Pancreas (tissue), 10 donors: Measurements from ENCODE around the gene PAMR1. TPM values are rescaled to one million over a fixed set of nuclear protein-coding genes. Genes with fewer than 3 reads are reported as not detected.

Source experiments
- ATAC-seq, 4 donors: fragments of 200-7000 bp; cut with Tn5 transposase; one replicate each; pipeline versions ENCODE4 v1.8.0 to v1.9.1; 2020; ENCODE audit warnings: mild to moderate bottlenecking in 4 of 4, moderate library complexity in 4 of 4
- DNase-seq, 6 donors: peaks; one replicate each; pipeline ENCODE4 v3.0.0-alpha.2; 2020
- FAIRE-seq: peaks from 2 replicates; lab custom pipeline; 2012; peaks lifted over from hg19 to GRCh38; lab: Jason Lieb, UNC
- H3K27ac ChIP-seq, 4 donors: fragments of 200-600 bp; sonication (generic); 1 replicate in 3 of 4; 2 replicates in 1 of 4; pipeline versions ENCODE4 v1.5.0 to v1.8.0; 2020
- H3K27me3 ChIP-seq, 4 donors: fragments of 200-600 bp; one replicate each; pipeline ENCODE4 v1.8.0; 2021
- H3K36me3 ChIP-seq, 3 donors: fragments of 200-600 bp; sonication (generic) in 1 of 3; one replicate each; pipeline versions ENCODE4 v1.5.0 to v1.8.0; 2020 to 2021
- H3K4me1 ChIP-seq, 3 donors: fragments of 200-600 bp; one replicate each; pipeline ENCODE4 v1.8.0; 2021
- H3K4me3 ChIP-seq, 4 donors: fragments of 200-600 bp; sonication (generic) in 2 of 4; one replicate each; pipeline versions ENCODE4 v1.5.0 to v1.8.0; 2020 to 2021
- H3K9me3 ChIP-seq, 4 donors: fragments of 200-600 bp; one replicate each; pipeline ENCODE4 v1.8.0; 2021
- CTCF ChIP-seq, 4 donors: fragments of 200-600 bp; sonication (generic) in 3 of 4; IDR thresholded peaks; one replicate each; pipeline versions ENCODE4 v1.5.0 to v1.8.0; 2021; ENCODE audit warnings: antibody characterized with exemption in 4 of 4
- WGBS, 2 donors: extraction: QIAGEN DNeasy Blood & Tissue Kit; methylation state at CpG; one replicate each; pipeline ENCODE4 v1.1.7; 2013; 5-methylcytosine and 5-hydroxymethylcytosine counted together
- intact Hi-C, 3 donors: fragments of 100-400 bp; cut with DNase I; formaldehyde crosslinking; loops; one replicate each; pipeline versions ENCODE4 v1.11.1 to v1.14.2; 2022
- polyA plus RNA-seq, 2 donors: library from polyadenylated mRNA; stranded (reverse); fragments of 200-250 nt; gene quantifications; one replicate each; pipeline ENCODE4 v1.2.3, GENCODE V29; 2013
- total RNA-seq, 6 donors: library from RNA; stranded (reverse); fragmentation: NEBNext Ultra II Directional in 4 of 6; extraction: Animal tissue kit (Norgen Biotek cat#: 25700) in 4 of 6; gene quantifications; one replicate each; pipeline versions ENCODE4 v1.2.1 to v1.2.4, GENCODE V29; 2021 to 2023
- donor health status: healthy with polysubstance abuse.
- donor health status: DM: no; HTN: no; CAD: no; lungs with moderate emphysema.
- donor health status: DM: no; HTN: no; CAD: no.
- donor health status: control.
- donor health status: control.
- donor health status: Bipolar disorder and iron deficiency.
- donor health status: DM: yes; HTN: yes; CAD: no.
- donor health status: DM: no; HTN: no; CAD: no.
- donor health status: DM: no; HTN: no; CAD: no.
- donor health status: DM: yes; HTN: yes; CAD: no.

PAMR1 gene
- total and polyA plus RNA-seq, 8 donors, result 0.42 to 4.8 (median 1.3) TPM

GRCh38 chr11:35494957-35495490 lies 30.4 kb downstream of the PAMR1 start:
- Histone ChIP-seq H3K9me3 (no peaks in the 10 kb centered on the region), H3K27ac (no peak overlapping the region), H3K27me3 (no peaks in the 10 kb centered on the region), H3K36me3 (no peaks in the 10 kb centered on the region), H3K4me3 (no peak overlapping the region), H3K4me1 (no peaks in the 10 kb centered on the region)
- WGBS, 2 donors, result 92 to 94% methylated on average over 5 of the region's 5 CpGs
- intact Hi-C loops, result no loop called here
- DNase-seq (no peak), FAIRE-seq (no peak), ATAC-seq (no peak)
- TF ChIP-seq CTCF (IDR thresholded peaks at IDR 0.05), result no peak

DNA sequence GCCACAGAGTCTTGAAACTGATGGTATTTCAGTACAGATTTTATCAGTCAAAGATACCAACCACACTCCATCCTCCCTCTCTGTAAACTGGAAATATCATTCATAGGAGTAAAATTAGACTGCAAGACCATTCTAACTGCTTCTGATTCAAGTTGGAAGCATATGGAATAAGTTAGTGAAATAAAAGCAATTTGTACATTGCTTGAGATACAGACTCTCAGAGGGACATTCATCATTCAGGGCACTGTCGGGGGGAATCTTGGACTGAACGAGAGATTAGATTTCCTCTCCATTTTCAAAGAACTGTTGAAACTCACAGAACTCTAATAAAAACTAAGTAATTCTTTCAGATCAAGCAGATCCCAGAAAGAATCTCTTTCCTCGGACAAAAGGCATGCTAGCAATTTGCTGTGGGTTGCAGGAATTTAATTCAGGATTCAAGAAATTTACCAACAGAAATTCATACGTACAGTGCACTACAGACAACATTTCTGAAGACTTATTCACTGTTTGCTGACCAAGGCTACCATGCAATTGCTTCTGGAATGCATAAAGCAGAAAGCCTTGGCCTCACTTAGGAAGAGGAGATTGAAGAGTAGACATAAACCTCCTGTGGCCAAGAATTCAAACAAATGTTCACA lies 34.1 kb downstream of the PAMR1 start:
- TF ChIP-seq CTCF (IDR thresholded peaks at IDR 0.05), result no peak
- FAIRE-seq (no peak), DNase-seq (no peak), ATAC-seq (peak in 1 of 4 donors; percentile 15)
- Histone ChIP-seq H3K27ac (no peak overlapping the region), H3K4me1 (peaks cover 0 to 4% (median 0%) of the 10 kb centered on the region in 3 donors), H3K36me3 (no peaks in the 10 kb centered on the region), H3K4me3 (no peak overlapping the region), H3K9me3 (no peaks in the 10 kb centered on the region), H3K27me3 (no peaks in the 10 kb centered on the region)
- WGBS, 2 donors, result 79 to 86% methylated on average over 4 of the region's 4 CpGs
- intact Hi-C loops, result no loop called here

DNA sequence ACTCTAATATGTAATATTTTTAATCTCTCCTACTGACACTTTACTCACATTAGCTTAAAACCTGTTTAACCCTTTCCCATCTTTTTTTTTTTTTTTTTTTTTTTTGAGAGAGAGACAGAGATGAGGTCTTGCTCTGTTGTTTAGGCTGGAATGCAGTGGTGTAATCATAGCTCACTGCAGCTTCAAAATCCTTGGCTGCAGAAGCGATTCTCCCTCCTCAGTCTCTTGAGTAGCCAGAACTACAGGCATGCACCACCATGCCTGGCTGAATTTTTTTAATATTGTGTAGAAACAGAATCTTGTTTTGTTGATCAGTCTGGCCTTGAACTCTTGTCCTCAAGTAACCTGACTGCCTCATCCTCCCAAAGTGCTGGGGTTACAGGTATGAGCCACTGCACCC lies 37.3 kb downstream of the PAMR1 start:
- Histone ChIP-seq H3K36me3 (no peaks in the 10 kb centered on the region), H3K4me1 (peaks cover 5 to 10% (median 6%) of the 10 kb centered on the region in 3 donors), H3K9me3 (no peaks in the 10 kb centered on the region), H3K4me3 (no peak overlapping the region), H3K27ac (no peak overlapping the region), H3K27me3 (no peaks in the 10 kb centered on the region)
- ATAC-seq (no peak), FAIRE-seq (no peak), DNase-seq (no peak)
- 60 to 67% methylated on average over 1 of the region's 1 CpG for WGBS, 2 donors
- TF ChIP-seq CTCF (IDR thresholded peaks at IDR 0.05), result no peak
- intact Hi-C loops, result no loop called here

DNA sequence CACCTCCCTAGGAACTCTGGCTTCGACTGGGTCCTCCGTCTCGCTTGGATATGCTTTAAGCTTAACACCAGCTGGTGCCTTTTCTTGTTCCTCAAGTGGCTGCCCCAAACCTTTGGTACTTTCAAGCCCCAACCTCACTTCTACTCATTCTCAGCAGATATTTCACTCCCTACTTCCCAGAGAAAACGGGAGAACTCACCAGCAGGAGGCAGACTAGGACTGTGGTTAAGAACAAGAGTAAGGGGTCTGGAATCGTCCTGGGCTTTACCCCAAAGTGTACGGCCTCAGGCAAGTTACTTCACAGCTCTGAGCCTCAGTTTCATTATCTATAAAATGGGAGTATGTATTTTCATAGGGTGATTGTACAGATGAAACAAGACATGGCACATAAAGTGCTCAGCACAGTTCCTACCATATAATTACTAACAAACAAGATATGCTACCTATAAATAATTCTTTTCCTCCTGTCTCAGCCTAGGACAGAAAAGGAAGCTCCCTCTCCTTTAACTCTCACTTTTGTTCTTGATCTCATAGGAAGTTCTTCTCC lies 37.8 kb downstream of the PAMR1 start:
- WGBS, 2 donors, result 17 to 30% methylated on average over 6 of the region's 6 CpGs
- peaks cover 5 to 10% (median 6%) of the 10 kb centered on the region in 3 donors for H3K4me1 ChIP-seq
- FAIRE-seq (no peak), DNase-seq (peak in 3 of 6 donors; percentile 18 to 23 (median 19)), ATAC-seq (peak; percentile 24 to 55 (median 50))
- H3K36me3 ChIP-seq, result no peaks in the 10 kb centered on the region
- no peaks in the 10 kb centered on the region for H3K27me3 ChIP-seq
- no peak overlapping the region for H3K4me3 ChIP-seq
- H3K27ac ChIP-seq, result no peak overlapping the region
- intact Hi-C loops, result no loop called here
- TF ChIP-seq CTCF (IDR thresholded peaks at IDR 0.05), result no peak
- no peaks in the 10 kb centered on the region for H3K9me3 ChIP-seq

- H3K9me3 ChIP-seq, result no peaks in the 10 kb centered on the region
- FAIRE-seq (no peak), ATAC-seq (peak; percentile 63 to 80 (median 68)), DNase-seq (peak in 3 of 6 donors; percentile 25 to 36 (median 36))
- H3K36me3 ChIP-seq, result no peaks in the 10 kb centered on the region
- no peak overlapping the region for H3K4me3 ChIP-seq
- TF ChIP-seq CTCF (IDR thresholded peaks at IDR 0.05), result no peak
- H3K4me1 ChIP-seq, result peaks cover 5 to 10% (median 6%) of the 10 kb centered on the region in 3 donors
- H3K27ac ChIP-seq, result no peak overlapping the region
- intact Hi-C loops, result no loop called here
- no peaks in the 10 kb centered on the region for H3K27me3 ChIP-seq
- 40 to 65% methylated on average over 2 of the region's 2 CpGs for WGBS, 2 donors
These were observed 38.5 kb downstream of the PAMR1 start for GRCh38 chr11:35486934-35487333.
